ENCODE data around the gene METTL2B. TPM values are rescaled to one million over a fixed set of nuclear protein-coding genes. Genes with fewer than 3 reads are reported as not detected.
"Not testable (repeated sequence)": the region's sequence is repeated elsewhere in the genome, so short reads cannot be mapped to it uniquely, and the experiment has no call there.

Gene METTL2B
- total RNA-seq (10 to 100 TPM; 18.2 to 35.1 (median 25.9) TPM), polyA plus RNA-seq (10 to 100 TPM; 14.7 to 29.7 TPM), total RNA-seq (20.1 reads per million, percentile 50 among the genes with 10 or more reads in this experiment)

- H3K4me1 Mint-ChIP-seq = peaks cover 12 to 35% (median 29%) of the 10 kb centered on the region in 7 donors
- H3K4me3 Mint-ChIP-seq = peak within 1 kb of the TSS; percentile 94 to 100 (median 98)
- H3K4me1 ChIP-seq (ENCODE audit: control insufficient read depth in 2 of 2, insufficient read depth in 2 of 2, low read length in 2 of 2); H3K27me3 Mint-ChIP-seq; CTCF ChIA-PET; H3K9me3 ChIP-seq (ENCODE audit: control insufficient read depth in 2 of 3, low read length in 3 of 3); H3K9me3 Mint-ChIP-seq; H3K36me3 Mint-ChIP-seq; H3K27me3 ChIP-seq (ENCODE audit: control insufficient read depth in 2 of 2, insufficient read depth in 2 of 2, low read length in 2 of 2): not testable (repeated sequence)
- peak; percentile 66 to 92 (median 87) for DNase-seq
- peak within 1 kb of the TSS; percentile 89 to 98 (median 97) for H3K27ac Mint-ChIP-seq
- intact Hi-C loops (cut with micrococcal nuclease) = loop anchor here (1.0 to 5.0 kb wide), 7 partner anchors 21 to 386 kb away; partner anchors contain the start of genes ATP6V1F (in 2 of the 2), HILPDA (in 2 of the 2), RBM28 (in 2 of the 2) and CALU (in 1 of the 2)
- H3K36me3 ChIP-seq (ENCODE audit: control insufficient read depth in 2 of 3, insufficient read depth in 3 of 3, low read length in 3 of 3) = peaks cover 0 to 11% (median 0%) of the 10 kb centered on the region in 3 experiments
- POLR2A ChIA-PET = interaction anchor here (1.0 to 1.6 kb wide), 3 partner anchors 21 to 386 kb away, joined by 3 to 5 read pairs (median 4); partner anchors contain the start of genes ATP6V1F and HILPDA
- peak; percentile 98 for ATAC-seq
- peak within 1 kb of the TSS; percentile 74 for H3K4me3 ChIP-seq (ENCODE audit: low read length)
- peak within 1 kb of the TSS; percentile 86 for H3K27ac ChIP-seq (ENCODE audit: low read depth, low read length)
Observed at GRCh38 chr7:128476402-128477335, at the start of gene METTL2B. Gene METTL2B, plus strand, starts transcription at chr7:128476748. Its CDS starts 18 bp downstream, at chr7:128476766.

GRCh38 chr7:128427289-128427891 lies 49.2 kb upstream of the METTL2B start:
- Histone ChIP-seq H3K9me3 (ENCODE audit: control insufficient read depth in 2 of 3, low read length in 3 of 3) (no peaks in the 10 kb centered on the region), H3K27me3 (ENCODE audit: control insufficient read depth in 2 of 2, insufficient read depth in 2 of 2, low read length in 2 of 2) (no peaks in the 10 kb centered on the region), H3K36me3 (ENCODE audit: control insufficient read depth in 2 of 3, insufficient read depth in 3 of 3, low read length in 3 of 3) (no peaks in the 10 kb centered on the region), H3K4me3 (ENCODE audit: low read length) (no peak overlapping the region), H3K27ac (ENCODE audit: low read depth, low read length) (no peak overlapping the region), H3K4me1 (ENCODE audit: control insufficient read depth in 2 of 2, insufficient read depth in 2 of 2, low read length in 2 of 2) (peaks cover 0 to 2% of the 10 kb centered on the region in 2 donors)
- intact Hi-C loops (cut with micrococcal nuclease) = loop anchor here (1.0 to 5.0 kb wide), 5 partner anchors 18 to 456 kb away; partner anchors contain the start of gene IMPDH1 (in 1 of the 2)
- Mint-ChIP-seq H3K4me1 (peaks cover 0 to 16% (median 0%) of the 10 kb centered on the region in 7 donors), H3K9me3 (no peaks in the 10 kb centered on the region), H3K27me3 (peaks cover 0 to 8% (median 5%) of the 10 kb centered on the region in 5 donors), H3K36me3 (peaks cover 0 to 3% (median 0%) of the 10 kb centered on the region in 5 donors), H3K4me3 (no peak overlapping the region), H3K27ac (no peak overlapping the region)
- CTCF ChIA-PET = interaction anchor here (0.7 to 8.1 kb wide), 23 partner anchors 10 to 839 kb away, joined by 3 to 204 read pairs (median 6); partner anchors contain the start of genes ARF5 and HILPDA
- POLR2A ChIA-PET = interaction anchor here (0.9 to 3.1 kb wide), 3 partner anchors 11 to 33 kb away, joined by 3 to 16 read pairs (median 4); no protein-coding TSS in a partner anchor
- DNase-seq (peak in 7 of 9 donors; percentile 25 to 61 (median 48)), ATAC-seq (peak; percentile 66)

- CTCF ChIA-PET = interaction anchor here (1.1 to 8.1 kb wide), 3 partner anchors 30 to 83 kb away, joined by 3 to 204 read pairs (median 163); no protein-coding TSS in a partner anchor
Observed at GRCh38 chr7:128430207-128430606, 46.3 kb upstream of the METTL2B start.

GRCh38 chr7:128431221-128431620 lies 45.3 kb upstream of the METTL2B start:
- H3K4me1 Mint-ChIP-seq = peaks cover 0 to 16% (median 0%) of the 10 kb centered on the region in 7 donors
- Histone ChIP-seq H3K4me1 (ENCODE audit: control insufficient read depth in 2 of 2, insufficient read depth in 2 of 2, low read length in 2 of 2) (no peaks in the 10 kb centered on the region), H3K4me3 (ENCODE audit: low read length) (no peak overlapping the region), H3K27me3 (ENCODE audit: control insufficient read depth in 2 of 2, insufficient read depth in 2 of 2, low read length in 2 of 2) (no peaks in the 10 kb centered on the region), H3K36me3 (ENCODE audit: control insufficient read depth in 2 of 3, insufficient read depth in 3 of 3, low read length in 3 of 3) (no peaks in the 10 kb centered on the region), H3K27ac (ENCODE audit: low read depth, low read length) (no peak overlapping the region), H3K9me3 (ENCODE audit: control insufficient read depth in 2 of 3, low read length in 3 of 3) (no peaks in the 10 kb centered on the region)
- CTCF ChIA-PET = interaction anchor here (1.1 to 2.2 kb wide), 2 partner anchors 30 to 84 kb away, joined by 3 to 10 read pairs; no protein-coding TSS in a partner anchor
- peaks cover 0 to 3% (median 0%) of the 10 kb centered on the region in 5 donors for H3K36me3 Mint-ChIP-seq
- ATAC-seq (no peak), DNase-seq (no peak)
- peaks cover 0 to 15% (median 5%) of the 10 kb centered on the region in 5 donors for H3K27me3 Mint-ChIP-seq
- intact Hi-C loops (cut with micrococcal nuclease) = no loop called here
- no peak overlapping the region for H3K4me3 Mint-ChIP-seq
- no peaks in the 10 kb centered on the region for H3K9me3 Mint-ChIP-seq
- POLR2A ChIA-PET = no interaction called here
- no peak overlapping the region for H3K27ac Mint-ChIP-seq

More at GRCh38 chr7:128430207-128430606, 46.3 kb upstream of the METTL2B start:
- no peak overlapping the region for H3K4me3 Mint-ChIP-seq
- H3K27me3 Mint-ChIP-seq = peaks cover 0 to 9% (median 5%) of the 10 kb centered on the region in 5 donors
- peaks cover 0 to 3% (median 0%) of the 10 kb centered on the region in 5 donors for H3K36me3 Mint-ChIP-seq
- H3K27ac Mint-ChIP-seq = peak overlapping the region in 1 of 9 donors; percentile 14
- Histone ChIP-seq H3K9me3 (ENCODE audit: control insufficient read depth in 2 of 3, low read length in 3 of 3) (no peaks in the 10 kb centered on the region), H3K36me3 (ENCODE audit: control insufficient read depth in 2 of 3, insufficient read depth in 3 of 3, low read length in 3 of 3) (no peaks in the 10 kb centered on the region), H3K27ac (ENCODE audit: low read depth, low read length) (no peak overlapping the region), H3K4me1 (ENCODE audit: control insufficient read depth in 2 of 2, insufficient read depth in 2 of 2, low read length in 2 of 2) (no peaks in the 10 kb centered on the region), H3K27me3 (ENCODE audit: control insufficient read depth in 2 of 2, insufficient read depth in 2 of 2, low read length in 2 of 2) (no peaks in the 10 kb centered on the region), H3K4me3 (ENCODE audit: low read length) (no peak overlapping the region)
- DNase-seq (no peak), ATAC-seq (no peak)
- POLR2A ChIA-PET = no interaction called here
- intact Hi-C loops (cut with micrococcal nuclease) = no loop called here
- H3K4me1 Mint-ChIP-seq = peaks cover 0 to 16% (median 0%) of the 10 kb centered on the region in 7 donors
- H3K9me3 Mint-ChIP-seq = no peaks in the 10 kb centered on the region

GRCh38 chr7:128431754-128432153 lies 44.8 kb upstream of the METTL2B start:
- Histone ChIP-seq H3K27me3 (ENCODE audit: control insufficient read depth in 2 of 2, insufficient read depth in 2 of 2, low read length in 2 of 2) (no peaks in the 10 kb centered on the region), H3K4me3 (ENCODE audit: low read length) (no peak overlapping the region), H3K9me3 (ENCODE audit: control insufficient read depth in 2 of 3, low read length in 3 of 3) (no peaks in the 10 kb centered on the region), H3K27ac (ENCODE audit: low read depth, low read length) (no peak overlapping the region), H3K36me3 (ENCODE audit: control insufficient read depth in 2 of 3, insufficient read depth in 3 of 3, low read length in 3 of 3) (no peaks in the 10 kb centered on the region), H3K4me1 (ENCODE audit: control insufficient read depth in 2 of 2, insufficient read depth in 2 of 2, low read length in 2 of 2) (no peaks in the 10 kb centered on the region)
- no peak for DNase-seq
- peaks cover 0 to 3% (median 0%) of the 10 kb centered on the region in 5 donors for H3K36me3 Mint-ChIP-seq
- H3K27me3 Mint-ChIP-seq = peaks cover 0 to 15% (median 5%) of the 10 kb centered on the region in 5 donors
- intact Hi-C loops (cut with micrococcal nuclease) = no loop called here
- H3K9me3 Mint-ChIP-seq = no peaks in the 10 kb centered on the region
- ChIA-PET CTCF (interaction anchor here (1.0 to 2.2 kb wide), 3 partner anchors 21 to 32 kb away, joined by 3 to 10 read pairs (median 3); no protein-coding TSS in a partner anchor), POLR2A (interaction anchor here (0.6 kb wide), 1 partner anchor 63 kb away, joined by 4 read pairs; no protein-coding TSS in a partner anchor)
- no peak for ATAC-seq
- no peak overlapping the region for H3K4me3 Mint-ChIP-seq
- no peak overlapping the region for H3K27ac Mint-ChIP-seq
- peaks cover 0 to 16% (median 0%) of the 10 kb centered on the region in 7 donors for H3K4me1 Mint-ChIP-seq
